ENCODE measurements around the gene MAP7.
"Not testable (repeated sequence)": the region's sequence is repeated elsewhere in the genome, so short reads cannot be mapped to it uniquely, and the experiment has no call there.

MAP7 gene

GRCh38 chr6:136411453-136412354, 138.5 kb downstream of the MAP7 start:
- no peak for DNase-seq

GRCh38 chr6:136411025-136411325, 139.2 kb downstream of the MAP7 start:
- no peak for DNase-seq

GRCh38 chr6:136410201-136411024, 139.8 kb downstream of the MAP7 start:
- no peak for DNase-seq

DNA sequence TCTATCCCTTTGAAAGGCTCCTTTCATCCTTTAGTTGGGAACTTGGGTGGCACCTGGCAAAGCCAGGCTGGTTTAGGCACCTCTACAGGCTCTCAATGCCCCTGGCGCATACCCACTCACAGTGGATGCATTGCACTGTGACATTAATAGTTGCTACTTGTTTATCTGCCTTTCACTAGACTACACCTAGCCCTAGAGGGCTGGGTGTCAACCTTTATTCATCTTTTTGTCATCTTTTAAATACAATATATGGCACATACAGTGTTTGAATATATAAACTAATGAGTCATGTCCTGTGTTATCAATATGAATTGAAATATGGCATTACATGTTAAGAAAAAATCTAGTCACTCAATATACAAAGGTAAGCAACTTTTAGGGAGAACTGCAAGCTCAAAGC, 140.6 kb downstream of the MAP7 start:
- no peak for DNase-seq

GRCh38 chr6:136408204-136408603, 142.0 kb downstream of the MAP7 start:
- DNase-seq = no peak

DNA sequence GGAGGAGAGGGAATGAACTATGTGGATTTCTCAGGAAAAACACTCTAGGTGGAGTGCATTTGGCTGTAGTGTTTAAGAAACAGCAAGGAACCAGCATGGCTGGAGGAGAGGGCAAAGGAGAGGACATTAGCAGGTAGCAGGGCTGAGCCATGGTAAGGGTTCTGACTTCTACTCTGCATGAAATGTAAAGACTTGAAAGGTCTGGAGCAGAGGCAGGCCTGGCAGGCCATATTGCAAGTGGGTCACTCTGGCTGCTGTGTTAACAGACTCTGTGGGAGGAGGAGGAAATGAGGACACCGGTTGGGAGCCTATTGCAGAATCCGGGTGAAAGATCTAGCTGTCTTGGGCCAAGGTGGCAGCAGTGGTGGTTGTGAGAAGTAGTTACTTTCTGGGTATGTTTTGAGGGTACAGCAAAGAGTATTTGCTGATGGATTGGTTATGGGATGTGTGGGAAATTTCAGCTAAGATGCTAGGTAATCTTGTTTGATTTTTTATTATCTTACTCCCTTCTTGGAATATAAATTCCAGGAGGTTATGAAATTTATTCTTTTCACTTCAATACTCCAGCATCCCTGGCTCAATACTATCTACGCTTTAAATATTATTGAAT, 144.7 kb downstream of the MAP7 start:
- peak; percentile 16 for DNase-seq

- no peak for DNase-seq
Observed at GRCh38 chr6:136404627-136405419, 145.4 kb downstream of the MAP7 start.

GRCh38 chr6:136404007-136404406, 146.2 kb downstream of the MAP7 start:
- DNase-seq = no peak

- DNase-seq = no peak
Observed at GRCh38 chr6:136403110-136403980, 146.9 kb downstream of the MAP7 start.

DNA sequence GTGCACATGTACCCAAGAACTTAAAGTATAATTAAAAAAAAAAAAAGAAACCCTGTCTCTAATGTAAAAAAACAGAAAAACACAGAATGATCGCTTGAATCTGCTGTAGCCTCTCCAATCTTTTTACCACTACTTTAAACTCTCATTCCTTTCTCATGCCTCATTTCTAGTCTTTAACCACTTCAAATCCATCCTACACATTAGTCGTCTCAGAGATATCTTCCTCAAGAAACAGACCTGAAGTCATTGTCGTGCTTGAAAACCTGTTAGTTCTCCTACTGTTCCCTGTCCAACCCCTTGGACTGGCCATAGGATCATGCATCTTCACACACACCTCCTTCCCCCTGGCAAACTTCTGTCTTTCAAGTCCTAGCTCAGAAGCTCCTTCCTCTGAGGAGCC, 148.5 kb downstream of the MAP7 start:
- no peak for DNase-seq

DNA sequence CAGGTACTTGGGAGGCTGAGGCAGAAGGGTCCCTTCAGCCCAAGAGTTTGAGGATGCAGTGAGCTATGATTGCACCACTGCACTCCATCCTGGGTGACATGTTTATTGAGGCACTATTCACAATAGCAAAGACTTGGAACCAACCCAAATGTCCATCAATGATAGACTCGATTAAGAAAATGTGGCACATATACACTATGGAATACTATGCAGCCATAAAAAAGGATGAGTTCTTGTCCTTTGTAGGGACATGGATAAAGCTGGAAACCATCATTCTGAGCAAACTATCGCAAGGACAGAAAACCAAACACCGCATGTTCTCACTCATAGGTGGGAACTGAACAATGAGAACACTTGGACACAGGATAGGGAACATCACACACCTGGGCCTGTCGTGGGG, 149.0 kb downstream of the MAP7 start:
- not testable (repeated sequence) for DNase-seq

DNA sequence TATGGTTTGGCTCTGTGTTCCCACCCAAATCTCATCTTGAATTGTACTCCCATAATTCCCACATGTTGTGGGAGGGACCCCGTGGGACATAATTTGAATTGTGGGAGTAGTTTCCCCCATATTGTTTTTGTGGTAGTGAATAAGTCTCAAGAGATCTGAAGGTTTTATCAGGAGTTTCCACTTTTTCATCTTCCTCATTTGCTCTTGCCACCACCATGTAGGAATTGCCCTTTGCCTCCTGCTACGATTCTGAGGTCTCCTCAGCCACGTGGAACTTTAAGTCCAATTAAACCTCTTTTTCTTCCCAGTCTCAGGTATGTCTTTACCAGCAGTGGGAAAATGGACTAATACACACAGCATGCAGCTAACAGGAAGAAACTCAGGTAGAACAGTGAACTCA, 151.8 kb downstream of the MAP7 start:
- DNase-seq = no peak

- DNase-seq = no peak
Observed at GRCh38 chr6:136396908-136397307, 153.3 kb downstream of the MAP7 start.

DNA sequence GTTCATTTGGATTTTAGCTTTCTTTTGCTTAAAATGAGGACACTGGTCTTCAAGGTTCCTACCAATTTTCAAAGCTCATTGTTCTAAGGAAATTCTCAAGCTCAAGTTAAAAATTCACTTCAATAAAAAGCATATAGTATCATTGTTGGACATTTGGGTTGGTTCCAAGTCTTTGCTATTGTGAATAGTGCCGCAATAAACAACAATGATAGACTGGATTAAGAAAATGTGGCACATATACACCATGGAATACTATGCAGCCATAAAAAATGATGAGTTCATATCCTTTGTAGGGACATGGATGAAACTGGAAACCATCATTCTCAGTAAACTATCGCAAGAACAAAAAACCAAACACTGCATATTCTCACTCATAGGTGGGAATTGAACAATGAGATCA, 159.3 kb downstream of the MAP7 start:
- not testable (repeated sequence) for DNase-seq

GRCh38 chr6:136387316-136387715, 162.9 kb downstream of the MAP7 start:
- DNase-seq = no peak

DNA sequence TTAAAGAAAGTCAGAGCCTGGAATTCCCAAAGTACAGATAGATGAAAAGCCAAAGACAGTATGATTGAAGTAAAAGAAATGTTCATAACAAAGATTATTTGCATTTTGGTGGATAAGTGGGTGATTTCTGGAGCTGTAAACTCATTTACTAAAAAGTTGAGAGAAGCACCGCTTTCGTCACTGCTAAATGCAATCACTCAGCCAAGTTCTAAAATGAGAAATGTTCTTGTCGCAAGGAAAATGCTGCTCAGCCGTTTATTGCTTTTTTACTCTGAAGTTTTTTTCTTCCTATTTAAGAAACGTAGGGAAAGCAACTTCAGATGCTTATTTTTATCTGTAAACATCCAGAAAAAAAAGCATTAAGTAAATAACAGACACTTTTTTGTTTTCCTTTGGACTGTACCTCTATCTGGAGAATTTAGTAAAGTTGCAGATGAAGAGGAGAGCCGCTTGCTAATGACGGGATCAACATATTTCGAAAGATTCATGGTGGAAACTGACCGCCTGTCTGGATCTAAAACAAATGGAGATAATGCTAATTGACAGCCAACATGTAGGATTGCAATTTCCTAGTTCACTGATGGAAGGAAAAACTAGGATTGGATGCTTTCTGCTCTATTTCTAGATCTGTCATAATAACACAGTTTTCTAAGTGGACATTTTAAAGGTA, 166.8 kb downstream of the MAP7 start:
- DNase-seq = no peak

GRCh38 chr6:136382676-136383252, 167.5 kb downstream of the MAP7 start:
- DNase-seq = no peak

GRCh38 chr6:136378888-136379287, 171.3 kb downstream of the MAP7 start:
- no peak for DNase-seq

GRCh38 chr6:136375836-136376235, 174.4 kb downstream of the MAP7 start:
- not testable (repeated sequence) for DNase-seq

DNA sequence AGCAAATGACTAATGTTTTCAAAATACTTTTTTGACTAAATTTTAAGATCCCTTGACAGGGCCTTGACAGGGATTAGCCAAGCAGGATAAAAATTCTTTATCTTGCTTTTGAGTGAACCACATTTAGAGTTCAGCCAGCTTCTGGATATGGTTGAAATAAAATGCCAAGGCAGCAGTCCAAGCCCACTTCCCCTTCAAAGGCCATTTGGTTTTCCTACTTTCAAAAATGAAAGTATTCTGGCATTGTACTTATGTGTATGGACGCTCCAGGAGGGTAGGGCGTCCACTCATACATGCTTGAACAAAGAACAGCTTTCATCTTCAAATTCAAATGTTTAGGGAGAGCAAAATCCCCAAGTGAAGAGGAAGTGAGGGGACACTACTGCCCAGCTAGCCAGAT, 178.3 kb downstream of the MAP7 start:
- DNase-seq = no peak

Data from femur (tissue), 1 donor.